ENCODE results near the gene DNAJC3. TPM values are rescaled to one million over a fixed set of nuclear protein-coding genes. Genes with fewer than 3 reads are reported as not detected.

DNAJC3 gene
- total and polyA plus RNA-seq, 2 of the 8 experiments (the other 6 are each of a cell fraction or from before 2014, with no cell fraction given): 4.3 to 24.1 TPM

GRCh38 chr13:95833126-95833525 is 156.2 kb downstream of the DNAJC3 start:
- DNase-seq (ENCODE audit: low read depth in 1 of 2, low spot score in 2 of 2): no peak
- ChIA-PET POLR2A (ENCODE audit: partially characterized antibody) (no interaction called here), CTCF (ENCODE audit: partially characterized antibody) (interaction anchor here (0.7 to 8.4 kb wide), 34 partner anchors 9 to 642 kb away, joined by 3 to 142 read pairs (median 5); partner anchors contain the start of gene DZIP1)
- Histone ChIP-seq H3K9me3 (ENCODE audit: insufficient read depth in 2 of 2, low read depth in 1 of 2, low read length in 1 of 2) (peaks cover 0 to 4% of the 10 kb centered on the region in 2 experiments; a peak in 1 of 4 replicates), H2BK15ac (ENCODE audit: low read length) (no peak overlapping the region), H3K14ac (ENCODE audit: insufficient read length) (no peak overlapping the region), H2BK12ac (ENCODE audit: low read depth, low read length) (no peak overlapping the region), H3K79me1 (ENCODE audit: low read depth, low read length) (no peaks in the 10 kb centered on the region), H3K36me3 (ENCODE audit: control insufficient read depth in 2 of 4, insufficient read depth in 4 of 4, low read length in 3 of 4) (no peaks in the 10 kb centered on the region), H4K20me1 (replicated peaks in 1 of 2; ENCODE audit: control insufficient read depth in 1 of 2, insufficient read depth in 2 of 2, low read length in 2 of 2) (no peaks in the 10 kb centered on the region), H2AFZ (ENCODE audit: low read length) (no peak overlapping the region), H3K27ac (ENCODE audit: low read depth, low read length) (no peak overlapping the region), H2BK5ac (ENCODE audit: low read depth, low read length) (no peak overlapping the region), H2BK120ac (replicated peaks; ENCODE audit: low read depth, low read length) (no peak overlapping the region), H4K91ac (replicated peaks; ENCODE audit: insufficient read length, low read length) (no peak overlapping the region), H3K18ac (ENCODE audit: extremely low read depth, low read length) (no peak overlapping the region), H3K4ac (replicated peaks; ENCODE audit: insufficient read length, low read depth, low read length) (no peak overlapping the region), H4K5ac (ENCODE audit: insufficient read length, low read depth, low read length) (no peak overlapping the region), H3K4me1 (replicated peaks in 1 of 4; ENCODE audit: control insufficient read depth in 3 of 4, insufficient read depth in 4 of 4, low read length in 3 of 4) (no peaks in the 10 kb centered on the region), H3K23ac (ENCODE audit: insufficient read length) (no peak overlapping the region), H3K27me3 (replicated peaks in 1 of 4; ENCODE audit: control insufficient read depth in 3 of 4, extremely low read depth in 1 of 4, insufficient read depth in 3 of 4, low read length in 3 of 4) (no peaks in the 10 kb centered on the region), H3K4me3 (ENCODE audit: extremely low read depth in 1 of 4, insufficient read depth in 2 of 4, low read depth in 3 of 4, low read length in 4 of 4) (no peak overlapping the region), H2AK5ac (ENCODE audit: low read depth, low read length) (no peak overlapping the region), H3K9ac (replicated peaks in 1 of 4; ENCODE audit: extremely low read depth in 1 of 4, low read depth in 3 of 4, low read length in 3 of 4) (no peak overlapping the region), H3K79me2 (ENCODE audit: control insufficient read depth in 1 of 2, insufficient read depth in 2 of 2, low read length in 2 of 2) (no peaks in the 10 kb centered on the region), H3K4me2 (ENCODE audit: insufficient read depth in 1 of 2, low read depth in 2 of 2, low read length in 2 of 2) (no peak overlapping the region), H2BK20ac (ENCODE audit: low read length) (no peak overlapping the region), H4K8ac (ENCODE audit: extremely low read depth, insufficient read depth, low read length) (no peak overlapping the region), H3K23me2 (ENCODE audit: low read depth, low read length) (no peaks in the 10 kb centered on the region), H3K56ac (replicated peaks; ENCODE audit: insufficient read length, low read depth, low read length) (no peak overlapping the region)
- no peak for FAIRE-seq
- WGBS, 2 experiments (ENCODE audit: extremely low coverage in 1 of 2, insufficient coverage in 1 of 2, insufficient read length in 1 of 2, insufficient replicate concordance in 2 of 2, low coverage in 1 of 2, low lambda C conversion rate in 2 of 2, missing lambda C conversion rate in 1 of 2): 93% methylated on average over 1 of the region's 1 CpG; no CpG with 5 or more reads in 1 of the 2 experiments
- no peak for TF ChIP-seq BCL11A (IDR thresholded peaks at IDR 0.05; ENCODE audit: low read depth in 2 of 2, low read length in 2 of 2)
- no peak for TF ChIP-seq NRF1 (IDR thresholded peaks at IDR 0.05; ENCODE audit: low read depth, low read length)
- TF ChIP-seq CBX8 (IDR thresholded peaks at IDR 0.05; ENCODE audit: borderline replicate concordance, low read depth, low read length): no peak
- no peak for TF ChIP-seq GABPA (IDR thresholded peaks at IDR 0.05; ENCODE audit: borderline replicate concordance, insufficient read depth, low read length)
- TF ChIP-seq CTCF (IDR thresholded peaks at IDR 0.05; ENCODE audit: control extremely low read depth in 1 of 3, insufficient read depth in 1 of 3, low read depth in 1 of 3, low read length in 3 of 3): no peak
- no peak for TF ChIP-seq SP2 (IDR thresholded peaks at IDR 0.05; ENCODE audit: low read length)
- no peak for TF ChIP-seq POLR2A (IDR thresholded peaks at IDR 0.05; ENCODE audit: control extremely low read depth in 1 of 2, low read depth in 2 of 2, low read length in 2 of 2)
- TF ChIP-seq SIN3A (conservative IDR thresholded peaks at IDR 0.05 in 1 of 2, IDR thresholded peaks at IDR 0.05 in 1 of 2; ENCODE audit: low read depth in 1 of 2, low read length in 2 of 2): no peak
